Stimulated activated CD8-positive, alpha-beta memory T cell treated with anti-CD3 and anti-CD28 coated beads, Interleukin-2, amount 100 ng/mL, for 48 hours (primary cell): Measurements from ENCODE around the gene LCA5L.
"Not testable (repeated sequence)": the region's sequence is repeated elsewhere in the genome, so short reads cannot be mapped to it uniquely, and the experiment has no call there.

Experiments used
- DNase-seq, 2 donors: peaks; one replicate each; pipeline ENCODE4 v3.0.0-alpha.2; 2020; ENCODE audit warnings: low read depth in 2 of 2

LCA5L gene

DNA sequence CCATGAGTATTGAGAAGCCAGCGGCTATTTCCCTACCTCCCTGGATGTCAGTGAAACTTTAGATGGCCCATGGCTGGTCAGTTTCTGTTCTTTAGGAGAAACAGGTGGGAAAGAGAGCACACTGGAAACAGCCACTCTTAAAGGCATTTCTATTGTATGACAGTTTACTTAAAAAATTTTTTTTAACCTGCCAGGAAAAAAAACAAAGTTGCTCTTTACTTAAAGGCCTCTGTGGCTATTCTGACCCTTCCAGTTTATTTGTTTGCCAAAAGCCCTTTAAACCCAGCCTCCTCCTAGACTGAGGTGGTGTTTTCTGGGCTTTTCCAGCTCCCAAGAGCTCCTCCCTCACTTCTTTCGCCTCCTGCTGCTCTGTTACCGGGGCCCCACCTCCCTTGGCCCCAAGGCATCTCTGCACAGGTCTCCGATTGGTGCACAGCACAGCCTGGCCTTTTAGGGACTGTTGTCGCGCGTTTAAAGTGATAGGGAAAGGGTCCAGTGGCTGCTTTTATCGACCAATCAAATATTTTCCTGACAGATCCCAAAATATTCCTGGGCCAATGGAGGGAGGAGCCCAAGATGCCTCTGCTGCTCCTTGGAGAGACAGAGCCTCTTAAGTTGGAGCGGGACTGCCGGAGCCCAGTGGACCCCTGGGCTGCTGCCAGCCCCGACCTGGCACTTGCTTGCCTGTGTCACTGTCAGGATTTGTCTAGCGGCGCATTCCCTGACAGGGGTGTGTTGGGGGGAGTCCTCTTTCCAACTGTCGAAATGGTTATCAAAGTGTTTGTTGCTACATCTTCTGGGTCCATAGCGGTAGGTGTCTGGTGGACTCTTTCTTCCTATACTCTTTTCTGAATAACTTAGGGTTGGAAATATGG is 6.0 kb upstream of the LCA5L start, which contains the start of gene SH3BGR:
Gene SH3BGR, plus strand, starts transcription at position 639 of the 875 bp plus-strand sequence. Its CDS starts 127 bp downstream, at position 766.
- DNase-seq, result no peak

- DNase-seq, result no peak
Observed at GRCh38 chr21:39447264-39447663, 1.7 kb upstream of the LCA5L start.

DNA sequence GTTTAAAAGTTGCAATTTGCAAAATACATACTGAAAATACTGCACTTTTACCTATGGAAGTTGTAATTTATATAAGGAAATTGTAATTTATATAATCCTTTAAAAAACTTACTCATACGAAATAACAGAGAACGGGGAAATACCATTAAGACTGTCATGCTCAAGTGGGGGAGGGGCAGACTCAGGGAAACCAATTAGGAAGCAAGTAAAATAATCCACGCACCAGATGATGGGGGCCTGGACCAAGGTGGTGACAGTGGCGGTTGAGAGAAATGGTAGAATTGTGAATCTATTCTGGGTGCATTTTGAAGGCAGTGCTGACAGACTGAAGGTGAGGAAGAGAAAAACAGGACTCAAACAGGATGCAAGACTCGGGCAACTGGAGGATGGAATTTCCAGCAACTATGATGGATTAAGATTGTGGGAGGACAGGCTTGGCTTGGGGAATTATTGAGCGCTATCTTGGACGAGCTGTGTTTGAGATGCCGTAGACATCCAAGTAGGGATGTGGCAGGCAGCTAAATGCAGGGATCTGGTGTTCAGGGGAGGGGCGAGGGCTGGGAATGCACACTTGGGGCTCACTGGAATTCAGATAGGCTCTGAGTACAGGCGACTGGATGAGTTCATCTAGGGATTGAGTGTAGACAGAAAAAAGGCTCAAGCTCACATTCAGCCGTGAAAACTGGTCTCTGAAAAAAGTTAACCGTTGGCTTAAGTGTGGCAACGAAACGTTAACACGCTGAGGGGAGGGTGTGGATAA is 977 bp downstream of the LCA5L start:
- DNase-seq, result no peak

DNA sequence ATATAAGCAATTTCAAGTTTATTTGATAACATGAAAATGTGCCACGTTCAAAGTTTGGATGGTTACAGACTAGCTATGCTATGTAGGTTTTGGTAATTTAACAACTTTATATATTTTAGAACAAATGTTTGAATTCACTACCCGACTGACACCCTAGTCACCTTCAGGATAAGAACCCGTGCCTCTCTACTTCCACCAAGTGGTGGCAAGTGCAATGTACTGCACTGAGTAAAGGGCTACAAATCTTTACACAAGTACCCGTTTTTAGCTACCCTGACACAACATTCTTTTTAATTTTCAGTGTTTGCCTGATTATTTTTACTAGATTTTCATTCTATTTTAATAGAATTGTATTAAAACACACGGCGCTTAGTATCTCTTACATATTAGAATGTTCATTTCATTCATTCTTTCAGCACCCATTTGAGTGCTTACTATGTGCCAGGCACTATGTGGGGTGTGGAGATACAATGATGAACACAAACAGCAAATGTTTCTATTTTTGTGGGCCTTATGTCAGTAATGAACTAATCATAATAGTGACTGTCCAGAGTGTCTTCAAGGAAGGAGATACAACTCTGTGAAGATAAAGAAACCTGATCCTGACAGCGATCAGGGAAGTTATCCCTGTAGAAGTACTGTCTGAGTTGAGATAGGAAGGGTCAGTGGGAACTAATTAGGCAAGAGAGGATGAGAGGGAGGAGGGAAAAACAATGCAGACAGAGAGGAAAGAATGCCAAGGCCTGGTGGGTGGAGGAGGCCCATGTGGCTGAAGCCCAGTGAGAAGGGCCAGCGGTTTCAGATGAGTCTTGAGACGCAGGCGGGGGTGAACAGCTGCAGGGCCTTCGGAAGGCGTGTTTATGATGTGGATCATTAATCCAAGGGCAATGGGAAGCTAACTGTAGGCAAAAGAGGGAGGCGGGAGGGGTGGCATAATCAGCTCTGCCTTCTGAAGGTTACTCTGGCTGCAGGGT is 3.8 kb downstream of the LCA5L start:
- DNase-seq, result no peak

GRCh38 chr21:39439232-39439631 is 6.3 kb downstream of the LCA5L start:
- no peak for DNase-seq

DNA sequence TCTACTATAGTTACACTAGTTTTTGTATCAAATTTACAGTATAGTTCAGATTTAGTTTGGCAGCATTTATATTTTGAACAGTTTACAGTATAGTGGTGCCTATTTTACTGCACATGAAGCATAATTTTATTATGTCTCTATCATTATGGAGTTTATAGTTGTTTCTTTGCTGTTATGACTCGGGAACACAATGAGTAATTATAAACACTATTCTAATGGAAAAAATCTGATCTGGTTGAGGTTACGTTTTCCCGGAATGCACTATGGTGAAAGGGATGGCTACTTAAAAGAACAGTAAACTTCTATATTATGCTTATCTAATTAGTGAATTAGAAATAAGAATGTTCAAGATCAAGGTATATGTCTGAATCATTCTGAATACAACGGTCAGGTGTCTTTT is 10.6 kb downstream of the LCA5L start:
- no peak for DNase-seq

- no peak for DNase-seq
Observed at GRCh38 chr21:39430954-39431353, 14.6 kb downstream of the LCA5L start.

DNA sequence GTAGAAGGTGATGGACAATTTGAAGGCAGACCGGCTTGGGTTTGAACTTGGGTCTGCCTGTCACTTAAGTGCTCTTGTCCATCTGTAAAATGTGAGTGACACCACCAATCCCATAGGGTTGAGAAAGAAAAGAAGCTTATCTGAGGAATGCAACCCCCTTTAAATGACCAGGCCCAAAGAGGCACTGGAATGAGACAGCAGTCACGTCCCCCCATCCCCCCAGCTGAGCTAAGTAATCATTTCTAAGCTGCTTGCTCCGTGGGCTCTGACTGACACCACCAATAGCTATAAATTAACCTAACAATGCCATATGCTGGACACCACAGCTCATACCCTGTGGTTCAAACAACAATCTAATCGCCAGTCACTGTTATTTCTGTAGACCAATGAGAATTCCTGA is 15.1 kb downstream of the LCA5L start:
- DNase-seq, result no peak

DNA sequence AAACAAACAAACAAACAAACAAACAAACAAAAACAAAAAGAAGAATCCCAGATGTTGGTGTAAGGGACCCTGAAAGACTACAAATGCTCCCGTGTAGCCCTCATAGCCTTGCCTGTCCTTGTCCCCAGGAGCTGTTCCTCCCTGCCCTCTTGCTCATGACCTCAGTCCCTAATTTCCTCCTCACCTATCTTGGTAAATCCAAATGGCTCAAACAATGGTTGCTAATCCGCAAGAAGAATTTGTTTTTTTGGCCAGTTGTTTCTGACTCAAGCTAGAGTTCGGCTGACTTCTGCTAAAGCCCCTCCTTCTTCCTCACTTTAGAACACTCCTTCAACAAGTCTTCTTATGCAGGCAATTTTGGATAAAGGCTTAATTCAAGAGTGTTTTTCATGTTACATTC is 15.6 kb downstream of the LCA5L start:
- no peak for DNase-seq

DNA sequence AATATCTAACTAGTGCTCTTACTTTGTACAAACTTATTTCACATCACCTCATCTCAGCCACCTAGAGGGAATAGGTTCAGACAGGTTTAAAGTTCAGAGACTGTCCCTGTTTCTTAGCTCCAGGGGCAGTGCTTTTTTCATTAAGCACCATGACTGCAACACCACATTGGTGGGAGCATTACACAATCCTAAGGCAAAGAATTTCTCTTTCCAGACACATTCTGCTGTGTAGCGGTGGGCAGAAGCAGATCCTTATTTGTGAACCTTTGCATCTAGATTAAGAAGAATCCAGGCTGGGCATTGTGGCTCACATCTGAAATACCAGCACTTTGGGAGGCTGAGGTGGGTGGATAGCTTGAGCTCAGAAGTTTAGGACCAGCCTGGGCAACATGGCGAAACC is 16.1 kb downstream of the LCA5L start:
- no peak for DNase-seq

GRCh38 chr21:39422527-39423241 is 22.9 kb downstream of the LCA5L start:
- no peak for DNase-seq

GRCh38 chr21:39419204-39419603 is 26.4 kb downstream of the LCA5L start:
- not testable (repeated sequence) for DNase-seq

- DNase-seq, result no peak
Observed at GRCh38 chr21:39406065-39406464, 39.5 kb downstream of the LCA5L start.

GRCh38 chr21:39400173-39400572 is 45.4 kb downstream of the LCA5L start:
- no peak for DNase-seq

GRCh38 chr21:39397646-39398385 is 47.8 kb downstream of the LCA5L start:
- no peak for DNase-seq

GRCh38 chr21:39392981-39393380 is 52.6 kb downstream of the LCA5L start:
- no peak for DNase-seq

- DNase-seq, result no peak
Observed at GRCh38 chr21:39390212-39390765, 55.3 kb downstream of the LCA5L start.

DNA sequence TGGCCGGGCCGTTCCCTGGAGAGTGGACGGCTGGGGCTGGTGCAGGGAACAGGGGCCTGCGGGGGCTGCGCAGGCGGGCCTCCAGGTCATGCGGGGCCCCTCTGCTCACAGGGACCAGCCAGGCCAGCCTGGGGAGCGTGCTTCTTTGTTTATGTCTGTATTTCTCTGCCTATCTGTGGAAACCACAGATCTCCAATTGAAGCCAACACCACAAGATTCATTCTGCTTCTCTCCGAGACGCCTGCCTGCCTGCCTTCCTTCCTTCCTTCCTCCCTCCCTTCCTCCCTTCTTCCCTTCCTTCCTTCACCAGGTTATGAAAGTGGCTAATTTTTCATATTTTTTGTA is 56.8 kb downstream of the LCA5L start:
- DNase-seq, result no peak

GRCh38 chr21:39388038-39388810 is 57.4 kb downstream of the LCA5L start:
- DNase-seq, result peak; percentile 89 to 90
